ENCODE data around the gene HIC1.
A peak's percentile ranks its signal among the peaks of the same experiment; 100 is the strongest.

- TF ChIP-seq EP300 (IDR thresholded peaks at IDR 0.05) (no peak), CTCF (IDR thresholded peaks at IDR 0.05) (peak in 1 of 7 experiments; percentile 27), POLR2A (IDR thresholded peaks at IDR 0.05) (no peak), POLR2AphosphoS5 (IDR thresholded peaks at IDR 0.05) (no peak)
Observed at GRCh38 chr17:2056206-2057174, 1.6 kb downstream of the HIC1 start.

All from stomach (tissue), 4 donors.